Lower lobe of right lung (tissue), 2 donors: Measurements from ENCODE around the gene CDK17. TPM values are rescaled to one million over a fixed set of nuclear protein-coding genes. Genes with fewer than 3 reads are reported as not detected.

ENCODE experiments used
- ATAC-seq, 2 donors: fragments of 200-7000 bp; cut with Tn5 transposase; one replicate each; pipeline ENCODE4 v1.9.1; 2020 to 2022; ENCODE audit warnings: mild to moderate bottlenecking in 2 of 2, moderate library complexity in 2 of 2
- DNase-seq: peaks from one replicate; pipeline ENCODE4 v3.0.0-alpha.2; 2020
- H3K27ac ChIP-seq: fragments of 200-600 bp; one replicate; pipeline ENCODE4 v1.8.0; 2022
- H3K27me3 ChIP-seq: fragments of 200-600 bp; one replicate; pipeline ENCODE4 v1.8.0; 2022; ENCODE audit warnings: low read depth
- H3K36me3 ChIP-seq: fragments of 200-600 bp; one replicate; pipeline ENCODE4 v1.8.0; 2022; ENCODE audit warnings: mild to moderate bottlenecking
- H3K4me1 ChIP-seq: fragments of 200-600 bp; one replicate; pipeline ENCODE4 v1.8.0; 2022
- H3K4me3 ChIP-seq: fragments of 200-600 bp; one replicate; pipeline ENCODE4 v1.8.0; 2022; ENCODE audit warnings: mild to moderate bottlenecking
- H3K9me3 ChIP-seq: fragments of 200-600 bp; one replicate; pipeline ENCODE4 v1.8.0; 2022
- intact Hi-C: fragments of 100-400 bp; cut with DNase I; formaldehyde crosslinking; loops from one replicate; pipeline ENCODE4 v1.11.0; 2022
- total RNA-seq: library from RNA; stranded (reverse); fragmentation: NEBNext Ultra II Directional; extraction: Animal tissue kit (Norgen Biotek cat#: 25700); gene quantifications from one replicate; pipeline ENCODE4 v1.2.1, GENCODE V29; 2021
- TF ChIP-seq, protein P1 (sequence below): fragments of 200-600 bp; IDR thresholded peaks from one replicate; pipeline ENCODE4 v1.8.0; 2022; ENCODE audit warnings: antibody characterized with exemption, mild to moderate bottlenecking
- donor health status: DM: no; HTN: yes; CAD: no; lungs with severe emphysema.

CDK17 gene
- total RNA-seq, 1 donor from 2014 or later: 41.7 TPM

GRCh38 chr12:96247563-96247962 lies 152.7 kb downstream of the CDK17 start:
- intact Hi-C loops: no loop called here
- H3K27ac ChIP-seq: no peak overlapping the region
- ATAC-seq: no peak
- no peaks in the 10 kb centered on the region for H3K9me3 ChIP-seq
- DNase-seq: no peak
- no peak overlapping the region for H3K4me3 ChIP-seq
- TF ChIP-seq, protein P1, sequence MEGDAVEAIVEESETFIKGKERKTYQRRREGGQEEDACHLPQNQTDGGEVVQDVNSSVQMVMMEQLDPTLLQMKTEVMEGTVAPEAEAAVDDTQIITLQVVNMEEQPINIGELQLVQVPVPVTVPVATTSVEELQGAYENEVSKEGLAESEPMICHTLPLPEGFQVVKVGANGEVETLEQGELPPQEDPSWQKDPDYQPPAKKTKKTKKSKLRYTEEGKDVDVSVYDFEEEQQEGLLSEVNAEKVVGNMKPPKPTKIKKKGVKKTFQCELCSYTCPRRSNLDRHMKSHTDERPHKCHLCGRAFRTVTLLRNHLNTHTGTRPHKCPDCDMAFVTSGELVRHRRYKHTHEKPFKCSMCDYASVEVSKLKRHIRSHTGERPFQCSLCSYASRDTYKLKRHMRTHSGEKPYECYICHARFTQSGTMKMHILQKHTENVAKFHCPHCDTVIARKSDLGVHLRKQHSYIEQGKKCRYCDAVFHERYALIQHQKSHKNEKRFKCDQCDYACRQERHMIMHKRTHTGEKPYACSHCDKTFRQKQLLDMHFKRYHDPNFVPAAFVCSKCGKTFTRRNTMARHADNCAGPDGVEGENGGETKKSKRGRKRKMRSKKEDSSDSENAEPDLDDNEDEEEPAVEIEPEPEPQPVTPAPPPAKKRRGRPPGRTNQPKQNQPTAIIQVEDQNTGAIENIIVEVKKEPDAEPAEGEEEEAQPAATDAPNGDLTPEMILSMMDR: no peak
- peaks cover 57% of the 10 kb centered on the region for H3K36me3 ChIP-seq
- H3K27me3 ChIP-seq: no peaks in the 10 kb centered on the region
- peaks cover 17% of the 10 kb centered on the region for H3K4me1 ChIP-seq

DNA sequence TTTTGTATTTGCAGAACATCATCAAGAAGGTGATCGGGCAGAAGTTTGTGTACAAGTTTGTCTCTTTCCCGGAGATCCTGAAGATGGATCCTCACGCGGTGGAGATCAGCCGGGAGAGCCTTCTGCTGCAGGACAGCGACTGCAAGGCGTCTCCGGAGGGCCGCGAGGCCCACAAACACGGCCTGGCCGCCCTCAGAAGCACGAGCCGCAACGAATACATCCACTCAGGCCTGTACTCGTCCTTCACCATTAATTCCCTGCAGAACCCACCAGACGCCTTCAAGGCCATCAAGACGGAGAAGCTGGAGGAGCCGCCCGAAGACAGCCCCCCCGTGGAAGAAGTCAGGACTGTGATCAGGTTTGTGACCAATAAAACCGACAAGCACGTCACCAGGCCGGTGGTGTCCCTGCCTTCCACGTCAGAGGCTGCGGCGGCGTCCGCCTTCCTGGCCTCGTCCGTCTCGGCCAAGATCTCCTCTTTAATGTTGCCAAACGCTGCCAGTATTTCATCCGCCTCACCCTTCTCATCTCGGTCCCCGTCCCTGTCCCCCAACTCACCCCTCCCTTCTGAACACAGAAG lies 153.2 kb downstream of the CDK17 start:
- no peaks in the 10 kb centered on the region for H3K9me3 ChIP-seq
- H3K36me3 ChIP-seq: peaks cover 53% of the 10 kb centered on the region
- TF ChIP-seq, protein P1: no peak
- DNase-seq (no peak), ATAC-seq (no peak)
- no peak overlapping the region for H3K4me3 ChIP-seq
- H3K27ac ChIP-seq: no peak overlapping the region
- H3K27me3 ChIP-seq: no peaks in the 10 kb centered on the region
- H3K4me1 ChIP-seq: peaks cover 22% of the 10 kb centered on the region
- intact Hi-C loops: no loop called here

GRCh38 chr12:96244826-96245225 lies 155.4 kb downstream of the CDK17 start:
- intact Hi-C loops: no loop called here
- Histone ChIP-seq H3K27ac (no peak overlapping the region), H3K27me3 (no peaks in the 10 kb centered on the region), H3K4me1 (peaks cover 44% of the 10 kb centered on the region), H3K36me3 (peaks cover 34% of the 10 kb centered on the region), H3K4me3 (no peak overlapping the region), H3K9me3 (no peaks in the 10 kb centered on the region)
- ATAC-seq: no peak
- TF ChIP-seq, protein P1: no peak
- DNase-seq: no peak

- no peaks in the 10 kb centered on the region for H3K9me3 ChIP-seq
- ATAC-seq: peak; percentile 7 to 74
- H3K4me1 ChIP-seq: peaks cover 54% of the 10 kb centered on the region
- no peaks in the 10 kb centered on the region for H3K27me3 ChIP-seq
- TF ChIP-seq, protein P1: no peak
- peak overlapping the region; percentile 80 for H3K27ac ChIP-seq
- intact Hi-C loops: no loop called here
- DNase-seq: peak; percentile 65
- H3K4me3 ChIP-seq: no peak overlapping the region
- H3K36me3 ChIP-seq: peaks cover 15% of the 10 kb centered on the region
These were observed 157.6 kb downstream of the CDK17 start for GRCh38 chr12:96242597-96242996.

DNA sequence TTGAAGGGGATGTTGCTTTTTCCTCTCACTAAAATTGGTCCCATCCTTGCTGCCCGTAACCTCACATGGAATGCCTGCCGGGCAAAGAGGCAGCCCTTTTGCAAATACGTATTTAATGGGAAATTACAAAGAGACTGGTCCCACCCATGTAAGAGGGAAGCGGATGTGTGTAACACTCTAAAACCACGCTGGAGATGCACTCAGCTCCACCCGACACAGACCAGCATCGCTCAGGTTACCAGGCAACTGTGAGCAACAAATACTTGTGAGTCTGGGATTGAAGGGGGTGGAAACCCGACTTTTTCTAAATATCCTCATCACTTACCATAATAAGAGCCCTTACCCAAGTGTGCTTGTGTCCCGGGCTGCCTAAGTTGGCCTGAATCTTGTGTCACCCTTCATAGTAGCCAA lies 158.4 kb downstream of the CDK17 start:
- peaks cover 61% of the 10 kb centered on the region for H3K4me1 ChIP-seq
- ATAC-seq: peak; percentile 81 to 91
- no peaks in the 10 kb centered on the region for H3K9me3 ChIP-seq
- no peaks in the 10 kb centered on the region for H3K27me3 ChIP-seq
- intact Hi-C loops: no loop called here
- H3K27ac ChIP-seq: peak overlapping the region; percentile 80
- H3K36me3 ChIP-seq: peaks cover 8% of the 10 kb centered on the region
- TF ChIP-seq, protein P1: no peak
- DNase-seq: peak; percentile 71
- no peak overlapping the region for H3K4me3 ChIP-seq
